ENCODE data around the gene FGG.

GRCh38 chr4:154586296-154587033 is 26.0 kb downstream of the FGG start:
- TF ChIP-seq, protein P1, sequence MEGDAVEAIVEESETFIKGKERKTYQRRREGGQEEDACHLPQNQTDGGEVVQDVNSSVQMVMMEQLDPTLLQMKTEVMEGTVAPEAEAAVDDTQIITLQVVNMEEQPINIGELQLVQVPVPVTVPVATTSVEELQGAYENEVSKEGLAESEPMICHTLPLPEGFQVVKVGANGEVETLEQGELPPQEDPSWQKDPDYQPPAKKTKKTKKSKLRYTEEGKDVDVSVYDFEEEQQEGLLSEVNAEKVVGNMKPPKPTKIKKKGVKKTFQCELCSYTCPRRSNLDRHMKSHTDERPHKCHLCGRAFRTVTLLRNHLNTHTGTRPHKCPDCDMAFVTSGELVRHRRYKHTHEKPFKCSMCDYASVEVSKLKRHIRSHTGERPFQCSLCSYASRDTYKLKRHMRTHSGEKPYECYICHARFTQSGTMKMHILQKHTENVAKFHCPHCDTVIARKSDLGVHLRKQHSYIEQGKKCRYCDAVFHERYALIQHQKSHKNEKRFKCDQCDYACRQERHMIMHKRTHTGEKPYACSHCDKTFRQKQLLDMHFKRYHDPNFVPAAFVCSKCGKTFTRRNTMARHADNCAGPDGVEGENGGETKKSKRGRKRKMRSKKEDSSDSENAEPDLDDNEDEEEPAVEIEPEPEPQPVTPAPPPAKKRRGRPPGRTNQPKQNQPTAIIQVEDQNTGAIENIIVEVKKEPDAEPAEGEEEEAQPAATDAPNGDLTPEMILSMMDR (conservative IDR thresholded peaks at IDR 0.05; ENCODE audit: low read depth, low read length), result no peak
- no peak for TF ChIP-seq EZH2 (IDR thresholded peaks at IDR 0.05; ENCODE audit: borderline replicate concordance, low read depth, low read length, poor library complexity, severe bottlenecking)
